Measurements from ENCODE around the gene HDLBP. TPM values are rescaled to one million over a fixed set of nuclear protein-coding genes. Genes with fewer than 3 reads are reported as not detected.

The HDLBP gene
- total RNA-seq, 1 donor, result 929 TPM

DNA sequence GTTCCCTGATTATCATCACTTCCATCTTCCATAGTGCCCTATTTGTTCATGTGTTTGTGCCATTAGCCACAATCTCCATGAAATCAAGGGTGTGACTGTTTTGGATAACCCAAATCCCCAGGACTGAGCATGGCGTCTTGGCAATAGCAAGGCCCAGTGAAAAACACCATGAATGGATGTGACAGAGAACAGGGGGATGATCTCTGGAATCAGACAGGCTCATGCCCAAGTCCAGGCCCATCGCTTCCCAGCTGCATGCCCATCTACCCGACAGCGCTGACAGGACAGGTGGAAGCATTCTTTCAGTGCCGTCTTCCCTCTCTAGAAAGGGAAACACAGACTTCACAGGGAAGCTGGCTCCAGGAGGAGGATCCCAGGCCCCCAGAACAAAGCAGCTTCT is 50.0 kb downstream of the HDLBP start:
- no peak overlapping the region for H3K4me3 ChIP-seq (ENCODE audit: low read depth, low read length)
- TF ChIP-seq, protein P1, sequence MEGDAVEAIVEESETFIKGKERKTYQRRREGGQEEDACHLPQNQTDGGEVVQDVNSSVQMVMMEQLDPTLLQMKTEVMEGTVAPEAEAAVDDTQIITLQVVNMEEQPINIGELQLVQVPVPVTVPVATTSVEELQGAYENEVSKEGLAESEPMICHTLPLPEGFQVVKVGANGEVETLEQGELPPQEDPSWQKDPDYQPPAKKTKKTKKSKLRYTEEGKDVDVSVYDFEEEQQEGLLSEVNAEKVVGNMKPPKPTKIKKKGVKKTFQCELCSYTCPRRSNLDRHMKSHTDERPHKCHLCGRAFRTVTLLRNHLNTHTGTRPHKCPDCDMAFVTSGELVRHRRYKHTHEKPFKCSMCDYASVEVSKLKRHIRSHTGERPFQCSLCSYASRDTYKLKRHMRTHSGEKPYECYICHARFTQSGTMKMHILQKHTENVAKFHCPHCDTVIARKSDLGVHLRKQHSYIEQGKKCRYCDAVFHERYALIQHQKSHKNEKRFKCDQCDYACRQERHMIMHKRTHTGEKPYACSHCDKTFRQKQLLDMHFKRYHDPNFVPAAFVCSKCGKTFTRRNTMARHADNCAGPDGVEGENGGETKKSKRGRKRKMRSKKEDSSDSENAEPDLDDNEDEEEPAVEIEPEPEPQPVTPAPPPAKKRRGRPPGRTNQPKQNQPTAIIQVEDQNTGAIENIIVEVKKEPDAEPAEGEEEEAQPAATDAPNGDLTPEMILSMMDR (IDR thresholded peaks at IDR 0.05; ENCODE audit: insufficient read depth, low read length), result no peak
- DNase-seq (ENCODE audit: low read depth), result no peak

DNA sequence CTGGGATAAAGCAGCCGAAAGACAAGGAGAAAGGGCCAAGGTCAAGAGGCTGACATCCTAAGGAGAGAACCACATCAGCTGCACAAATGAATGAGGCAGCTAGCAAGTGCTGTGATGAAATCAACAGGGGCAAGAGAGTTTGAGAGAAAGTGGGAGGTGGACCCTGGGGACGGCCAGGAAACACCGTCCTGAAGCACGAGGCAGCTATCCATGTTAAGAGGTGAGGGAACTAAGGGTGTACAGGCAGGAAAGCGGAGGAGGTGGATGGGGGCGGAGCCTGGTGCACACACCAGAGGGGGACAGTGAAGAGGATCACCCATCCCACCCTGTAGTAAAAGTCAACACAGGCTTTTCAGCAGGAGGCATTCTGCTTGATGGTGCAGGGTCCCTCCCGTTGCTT is 52.4 kb downstream of the HDLBP start:
- TF ChIP-seq, protein P1 (IDR thresholded peaks at IDR 0.05; ENCODE audit: insufficient read depth, low read length), result no peak
- DNase-seq (ENCODE audit: low read depth), result no peak

DNA sequence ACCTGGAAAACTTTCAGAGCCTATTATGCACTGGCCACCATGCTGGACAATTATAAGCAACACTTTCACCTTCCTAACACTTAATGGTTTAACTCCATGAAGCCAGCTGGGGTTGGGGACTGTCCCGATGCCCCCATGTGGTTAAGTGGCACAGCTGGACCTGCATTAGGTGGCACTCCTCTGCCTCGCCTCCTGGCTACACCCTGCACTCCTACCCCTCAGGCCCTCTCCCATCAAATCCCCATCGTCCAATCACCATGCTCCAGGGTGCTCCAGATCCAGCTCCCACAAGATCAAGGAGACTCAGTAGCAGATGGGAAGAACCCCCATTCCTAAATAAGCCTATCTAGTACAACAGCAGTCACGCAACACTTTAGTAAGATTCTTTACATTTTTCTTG is 53.8 kb downstream of the HDLBP start:
- TF ChIP-seq, protein P1 (IDR thresholded peaks at IDR 0.05; ENCODE audit: insufficient read depth, low read length), result no peak
- H3K4me3 ChIP-seq (ENCODE audit: low read depth, low read length), result no peak overlapping the region
- DNase-seq (ENCODE audit: low read depth), result no peak

More for the DNA sequence above, 52.4 kb downstream of the HDLBP start:
- H3K4me3 ChIP-seq (ENCODE audit: low read depth, low read length), result no peak overlapping the region

DNA sequence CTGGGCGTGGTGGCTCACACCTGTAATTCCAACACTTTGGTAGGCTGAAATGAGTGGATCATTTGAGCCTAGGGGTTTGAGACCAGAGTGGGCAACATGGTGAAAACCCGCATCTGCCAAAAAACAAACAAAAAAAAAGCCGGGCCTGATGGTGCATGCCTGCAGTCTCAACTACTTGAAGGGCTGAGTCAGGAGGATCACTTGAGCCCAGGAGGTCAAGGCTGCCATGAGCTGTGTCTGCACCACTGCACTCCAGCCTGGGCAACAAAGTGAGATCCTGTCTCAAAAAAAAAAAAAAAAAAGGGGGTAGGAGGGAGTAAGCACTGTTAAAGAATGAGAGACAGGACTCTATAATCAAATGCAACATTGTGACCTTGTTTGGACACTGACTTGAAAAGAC is 54.6 kb downstream of the HDLBP start:
- no peak overlapping the region for H3K4me3 ChIP-seq (ENCODE audit: low read depth, low read length)
- DNase-seq (ENCODE audit: low read depth), result no peak
- TF ChIP-seq, protein P1 (IDR thresholded peaks at IDR 0.05; ENCODE audit: insufficient read depth, low read length), result no peak

DNA sequence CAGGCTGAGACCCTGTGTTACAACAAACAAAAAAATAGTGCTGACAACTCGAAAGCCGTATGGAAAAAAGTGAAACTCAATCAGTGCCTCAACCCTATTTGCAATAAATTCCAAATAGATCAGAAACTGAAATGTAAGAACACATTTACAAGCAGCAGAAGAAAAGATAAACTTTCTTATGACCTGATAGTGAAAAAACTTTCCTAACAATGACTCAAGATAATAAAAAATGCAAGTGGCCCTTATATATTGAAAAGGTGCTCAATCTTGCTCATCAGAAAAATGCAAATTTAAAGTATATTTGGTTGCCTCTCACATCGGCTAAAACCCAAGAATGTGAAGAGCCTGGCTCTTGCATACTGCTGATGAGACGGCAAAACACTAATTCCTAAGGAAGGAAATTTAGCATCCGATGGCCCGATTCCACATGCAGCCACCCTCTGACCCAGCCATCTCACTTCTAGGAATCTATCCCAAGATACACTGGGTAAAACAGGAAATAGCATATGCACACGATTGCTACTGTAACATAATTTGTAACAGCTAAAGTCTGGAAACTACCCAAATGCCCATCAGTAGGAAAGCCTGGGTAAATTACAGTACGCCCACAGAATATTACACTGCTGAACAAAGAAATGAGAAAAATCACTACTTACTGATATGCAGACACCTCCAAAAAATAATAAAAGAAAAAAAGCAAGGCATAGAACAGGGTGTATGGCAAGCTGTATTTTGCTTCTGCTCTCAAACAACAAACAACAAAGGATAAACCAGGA is 56.8 kb downstream of the HDLBP start:
- no peak for DNase-seq (ENCODE audit: low read depth)
- TF ChIP-seq, protein P1 (IDR thresholded peaks at IDR 0.05; ENCODE audit: insufficient read depth, low read length), result no peak
- H3K4me3 ChIP-seq (ENCODE audit: low read depth, low read length), result no peak overlapping the region

DNA sequence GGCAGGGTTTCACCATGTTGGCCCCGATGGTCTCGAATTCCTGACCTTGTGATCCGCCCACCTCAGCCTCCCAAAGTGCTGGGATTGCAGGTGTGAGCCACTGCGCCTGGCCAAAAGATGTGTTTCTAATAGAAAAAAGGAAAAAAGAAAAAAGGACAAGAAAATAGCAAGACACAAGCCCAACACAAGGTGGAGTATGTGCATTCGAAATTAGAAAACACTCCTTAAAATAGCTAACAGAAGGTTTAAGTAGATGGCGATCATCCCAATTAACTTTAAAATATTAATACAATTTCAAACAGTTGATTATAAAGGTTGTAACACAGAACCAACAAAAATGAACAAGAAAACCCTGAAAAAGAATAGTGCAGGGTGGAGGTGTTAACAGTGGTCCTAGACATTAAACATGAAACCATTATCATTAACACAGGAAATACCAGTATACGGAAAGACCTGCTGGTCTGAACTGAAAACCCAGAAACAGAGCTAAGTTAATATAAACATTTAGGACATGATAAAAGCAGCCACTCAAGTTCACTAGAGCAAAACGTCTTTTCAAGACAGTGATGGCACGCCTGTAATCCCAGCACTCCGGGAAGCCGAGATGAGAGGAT is 57.9 kb downstream of the HDLBP start:
- DNase-seq (ENCODE audit: low read depth), result peak; percentile 22
- TF ChIP-seq, protein P1 (IDR thresholded peaks at IDR 0.05; ENCODE audit: insufficient read depth, low read length), result peak; percentile 13
- no peak overlapping the region for H3K4me3 ChIP-seq (ENCODE audit: low read depth, low read length)

Data from fibroblast of the aortic adventitia (primary cell).